ENCODE measurements around the gene AMBP. TPM values are rescaled to one million over a fixed set of nuclear protein-coding genes. Genes with fewer than 3 reads are reported as not detected.

The AMBP gene
- total RNA-seq, 1 donor from 2014 or later, result not detected

DNA sequence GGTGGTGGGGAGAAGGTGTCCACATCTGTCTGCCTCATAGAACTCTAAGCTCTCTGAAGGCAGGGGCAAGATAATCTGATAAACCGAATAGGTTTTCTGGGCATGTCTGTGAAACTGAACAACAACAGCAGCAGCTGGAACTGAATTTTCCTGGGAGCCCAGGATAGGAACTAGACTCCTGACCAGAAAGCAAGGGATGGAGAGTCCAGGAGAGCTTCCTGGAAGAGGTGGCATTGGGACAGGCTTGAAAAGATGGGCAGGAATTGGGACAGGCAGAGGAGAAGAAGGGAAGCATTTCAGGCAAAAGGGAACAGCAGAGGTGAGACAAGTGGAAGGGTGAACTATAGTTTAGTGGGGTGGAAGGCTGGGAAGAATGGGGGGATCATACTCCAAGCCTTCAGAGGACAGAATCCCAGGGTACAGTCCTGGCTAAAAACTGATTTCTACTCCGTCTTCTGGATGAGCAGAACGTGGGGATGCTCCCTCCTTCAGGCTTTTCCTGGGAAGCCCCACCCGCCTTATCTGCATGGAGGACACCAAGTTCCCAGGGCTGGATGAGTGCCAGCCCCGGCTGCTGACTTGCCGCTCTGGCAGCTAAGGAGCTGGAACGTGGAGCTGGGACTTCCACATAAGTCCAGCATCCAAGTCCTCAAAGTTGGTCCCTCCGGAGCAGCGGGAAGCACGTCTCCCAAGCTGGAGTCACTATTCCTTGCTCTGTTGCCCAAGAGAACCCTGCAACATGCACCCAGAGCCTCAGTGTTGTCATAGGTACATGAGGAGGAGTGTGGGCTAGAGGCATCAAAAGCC, 34.9 kb upstream of the AMBP start:
- intact Hi-C loops (cut with micrococcal nuclease), result no loop called here

DNA sequence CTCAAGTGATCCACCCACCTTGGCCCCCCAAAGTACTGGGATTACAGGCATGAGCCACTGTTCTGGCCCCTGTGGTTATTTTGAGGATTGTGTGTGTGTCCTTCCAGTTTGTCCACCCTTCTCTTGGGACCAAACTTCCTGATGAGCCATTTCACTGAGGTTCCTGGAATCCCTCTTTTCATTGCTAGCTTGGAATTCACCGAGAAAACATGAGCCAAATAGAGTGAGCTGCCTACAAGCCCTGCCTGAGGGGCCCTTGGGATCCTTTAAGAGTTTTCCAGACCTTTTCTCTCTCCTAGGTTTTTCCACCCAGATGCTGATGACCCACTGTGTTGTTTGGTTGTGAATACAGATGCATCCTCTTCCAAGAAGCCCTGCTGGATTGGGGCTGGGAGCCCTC, 34.2 kb upstream of the AMBP start:
- intact Hi-C loops (cut with micrococcal nuclease), result no loop called here

DNA sequence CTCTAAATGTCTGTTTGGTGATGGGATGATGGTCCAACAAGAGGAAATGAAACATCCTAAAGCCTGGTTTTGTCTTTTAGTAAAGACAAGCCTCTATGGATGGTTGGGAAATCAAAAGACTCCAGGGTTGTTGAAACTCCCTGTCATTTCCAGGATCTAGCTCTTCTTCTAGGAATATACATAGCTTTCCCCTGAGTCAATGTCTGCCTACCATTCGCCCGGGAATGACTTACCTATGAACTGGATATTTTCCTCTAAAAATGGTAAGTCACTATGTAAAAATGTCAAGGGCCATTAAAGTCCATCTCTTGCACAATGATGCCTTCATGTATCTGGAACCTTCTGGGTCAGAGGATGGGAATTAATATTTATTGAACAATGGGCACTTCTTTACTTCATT, 32.1 kb upstream of the AMBP start:
- intact Hi-C loops (cut with micrococcal nuclease), result no loop called here

DNA sequence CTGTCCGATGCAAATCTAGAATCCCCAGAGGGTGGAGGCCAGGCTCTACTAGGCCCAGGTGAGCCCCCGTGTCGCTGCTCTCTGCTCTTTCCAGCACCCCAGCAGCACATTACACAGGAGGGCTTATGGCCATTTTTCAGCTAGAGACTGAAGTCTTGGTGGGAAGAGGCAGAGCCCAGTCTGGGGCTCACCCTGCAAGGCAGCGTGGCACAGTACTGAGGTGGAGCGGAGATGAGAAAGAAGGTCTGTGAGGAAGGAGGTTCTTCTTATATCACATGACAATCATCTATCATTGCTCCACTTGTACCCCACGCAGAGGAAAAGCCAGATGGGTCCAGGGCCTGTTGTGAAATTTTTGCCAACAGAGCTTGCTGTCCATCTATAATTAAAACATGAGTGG, 31.0 kb upstream of the AMBP start:
- intact Hi-C loops (cut with micrococcal nuclease), result no loop called here

DNA sequence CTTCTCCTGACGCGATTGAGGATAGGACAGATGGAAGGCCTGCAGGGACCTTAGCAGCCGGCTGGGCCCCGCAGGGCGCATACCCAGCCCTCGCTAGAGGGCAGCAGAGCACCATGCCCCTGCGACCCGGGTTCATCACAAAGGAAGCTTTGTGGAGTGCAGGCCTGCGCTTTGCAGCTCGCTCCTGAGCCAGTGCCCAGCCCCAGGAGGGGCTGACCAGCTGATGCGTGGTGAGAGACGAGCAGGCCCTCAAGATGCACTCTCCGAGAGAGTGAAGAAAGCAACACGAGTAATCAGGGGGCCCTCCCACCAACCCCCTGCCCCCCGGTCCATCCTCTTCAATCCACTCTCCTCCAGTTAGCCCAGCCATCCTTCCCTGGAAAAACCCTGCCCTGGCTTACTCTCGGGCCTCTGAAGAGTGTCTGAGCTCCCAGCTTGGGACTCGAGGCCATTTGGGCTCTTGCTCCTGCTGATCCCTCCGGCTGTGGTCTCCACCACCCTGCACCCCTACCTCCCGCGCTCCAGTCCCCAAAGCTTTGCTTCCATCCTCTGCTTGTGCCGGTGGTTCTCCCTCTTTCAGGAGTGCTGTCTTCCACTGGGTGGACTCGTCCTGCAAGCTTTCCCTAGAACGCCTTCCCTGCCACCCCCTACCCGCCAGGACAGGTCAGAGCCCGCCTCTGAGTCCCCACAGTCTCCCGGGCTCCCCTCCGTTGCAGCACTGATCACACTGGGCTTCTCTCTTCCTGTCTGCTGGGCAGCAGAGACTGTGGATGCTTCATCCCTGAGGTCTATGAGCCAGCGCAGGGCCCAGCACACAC, 30.1 kb upstream of the AMBP start:
- intact Hi-C loops (cut with micrococcal nuclease), result loop anchor here (1.0 kb wide), 2 partner anchors 183 to 197 kb away; no protein-coding TSS in a partner anchor

DNA sequence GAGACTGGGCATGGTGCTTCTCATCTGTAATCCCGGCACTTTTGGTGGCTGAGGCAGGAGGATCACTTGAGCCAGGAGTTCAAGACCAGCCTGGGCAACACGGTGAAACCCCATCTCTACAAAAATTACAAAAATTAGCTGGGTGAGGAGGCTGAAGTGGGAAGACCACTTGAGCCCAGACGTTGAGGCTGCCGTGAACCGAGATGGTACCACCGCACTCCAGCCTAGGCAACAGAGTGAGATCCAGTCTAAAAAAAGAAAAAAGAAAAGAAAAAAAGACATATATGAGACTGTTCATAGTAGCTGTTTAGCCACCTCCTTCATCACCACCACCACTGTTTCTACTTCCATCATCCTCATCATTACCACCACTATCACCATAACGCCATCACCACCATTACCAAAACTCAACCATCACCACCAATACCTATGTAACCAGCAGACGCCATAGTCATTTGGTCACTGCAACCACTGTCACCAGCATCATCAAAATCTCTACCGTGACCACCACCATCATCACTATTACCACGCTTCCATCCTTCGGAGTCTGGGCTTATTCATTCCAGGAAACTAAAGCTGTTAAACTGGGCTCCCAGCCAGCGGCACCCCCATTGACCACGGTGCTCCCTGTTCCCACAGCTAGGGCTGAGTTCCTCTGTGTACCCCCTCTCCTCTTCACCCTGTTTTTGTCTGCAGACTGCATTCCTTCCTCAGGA, 29.3 kb upstream of the AMBP start:
- intact Hi-C loops (cut with micrococcal nuclease), result loop anchor here (1.0 kb wide), 2 partner anchors 184 to 198 kb away; no protein-coding TSS in a partner anchor

DNA sequence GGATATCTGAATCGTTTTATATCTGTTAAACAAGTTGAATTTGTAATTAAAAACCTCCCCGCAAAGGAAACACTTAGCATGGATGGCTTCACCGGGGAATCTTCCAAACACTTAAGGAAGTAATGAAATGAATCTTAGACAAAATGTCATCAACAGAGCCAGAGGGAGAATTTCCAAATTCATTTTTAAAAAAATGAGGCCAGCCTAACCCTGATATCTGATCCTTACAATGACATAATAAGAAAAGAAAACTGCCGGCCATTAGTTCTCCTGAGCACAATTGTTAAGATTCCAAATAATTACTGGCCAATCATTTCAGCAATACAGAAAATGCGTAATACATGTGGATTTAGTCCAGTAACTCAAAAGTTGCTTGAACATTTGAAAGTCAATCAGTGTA, 27.1 kb upstream of the AMBP start:
- intact Hi-C loops (cut with micrococcal nuclease), result no loop called here

DNA sequence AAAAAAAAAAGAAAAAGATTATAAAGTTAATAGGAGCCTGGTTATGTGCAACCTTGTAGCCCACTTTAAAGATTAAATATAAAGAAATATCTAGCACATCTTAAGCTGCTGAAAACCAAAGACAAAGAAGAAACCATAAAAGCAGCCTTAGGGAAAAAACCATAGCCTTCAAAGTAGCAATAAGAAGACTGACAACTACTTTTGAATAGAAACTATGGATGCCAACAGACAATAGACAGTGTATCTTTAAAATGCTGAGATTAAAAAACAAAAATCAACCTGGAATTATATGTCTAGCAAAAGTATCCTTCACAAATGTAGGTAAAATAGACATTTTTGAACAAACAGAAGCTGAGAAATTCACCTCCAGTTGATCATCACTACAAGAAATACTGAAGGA, 24.4 kb upstream of the AMBP start:
- intact Hi-C loops (cut with micrococcal nuclease), result no loop called here

DNA sequence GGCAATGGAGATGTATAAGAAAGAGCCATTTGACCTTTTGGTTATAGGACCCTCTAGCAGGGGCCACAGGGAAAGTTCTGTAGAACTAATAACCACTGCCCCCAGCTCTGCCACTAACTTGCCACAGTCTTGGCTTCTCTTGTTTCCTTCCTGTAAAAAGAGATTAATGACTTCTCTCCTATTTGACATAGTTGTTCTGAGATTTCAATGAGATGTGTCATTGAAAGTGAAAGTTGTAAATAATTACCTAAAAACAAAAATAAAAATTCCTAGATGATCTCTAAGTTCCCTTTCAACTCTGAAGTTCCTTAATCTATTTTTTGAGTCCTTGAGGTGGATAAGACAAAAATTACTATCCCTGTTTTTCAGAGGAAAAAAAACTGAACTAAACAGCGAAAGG, 22.4 kb upstream of the AMBP start:
- intact Hi-C loops (cut with micrococcal nuclease), result no loop called here

DNA sequence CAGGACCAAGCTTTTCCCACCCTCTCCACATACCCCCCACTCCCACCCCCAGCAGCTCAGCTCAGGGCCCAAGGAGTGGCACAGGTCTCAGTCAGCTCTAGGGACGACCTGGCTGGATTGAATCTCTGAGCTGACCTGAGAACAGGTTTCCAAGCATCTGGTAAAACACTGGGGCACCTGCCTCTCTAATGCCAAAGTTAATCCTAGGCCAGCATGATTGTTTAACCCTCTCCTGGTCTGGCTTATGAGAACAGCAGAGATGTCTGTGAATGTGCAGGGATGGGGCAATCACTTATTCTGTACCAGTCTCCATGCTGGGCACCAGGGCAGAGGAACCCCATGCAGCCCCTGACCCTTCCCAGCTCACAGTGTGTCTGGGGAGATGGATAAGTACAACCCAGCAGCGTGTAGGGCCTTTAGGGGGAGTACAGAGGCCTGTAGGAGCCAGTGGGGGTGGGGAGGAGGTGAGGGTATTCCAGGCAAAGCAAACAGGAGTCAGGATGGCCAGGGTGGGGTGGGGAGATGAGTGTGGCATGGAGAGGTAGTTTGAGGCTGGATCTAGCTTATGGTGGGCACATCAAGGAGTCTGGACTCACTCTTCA, 21.7 kb upstream of the AMBP start:
- intact Hi-C loops (cut with micrococcal nuclease), result no loop called here

DNA sequence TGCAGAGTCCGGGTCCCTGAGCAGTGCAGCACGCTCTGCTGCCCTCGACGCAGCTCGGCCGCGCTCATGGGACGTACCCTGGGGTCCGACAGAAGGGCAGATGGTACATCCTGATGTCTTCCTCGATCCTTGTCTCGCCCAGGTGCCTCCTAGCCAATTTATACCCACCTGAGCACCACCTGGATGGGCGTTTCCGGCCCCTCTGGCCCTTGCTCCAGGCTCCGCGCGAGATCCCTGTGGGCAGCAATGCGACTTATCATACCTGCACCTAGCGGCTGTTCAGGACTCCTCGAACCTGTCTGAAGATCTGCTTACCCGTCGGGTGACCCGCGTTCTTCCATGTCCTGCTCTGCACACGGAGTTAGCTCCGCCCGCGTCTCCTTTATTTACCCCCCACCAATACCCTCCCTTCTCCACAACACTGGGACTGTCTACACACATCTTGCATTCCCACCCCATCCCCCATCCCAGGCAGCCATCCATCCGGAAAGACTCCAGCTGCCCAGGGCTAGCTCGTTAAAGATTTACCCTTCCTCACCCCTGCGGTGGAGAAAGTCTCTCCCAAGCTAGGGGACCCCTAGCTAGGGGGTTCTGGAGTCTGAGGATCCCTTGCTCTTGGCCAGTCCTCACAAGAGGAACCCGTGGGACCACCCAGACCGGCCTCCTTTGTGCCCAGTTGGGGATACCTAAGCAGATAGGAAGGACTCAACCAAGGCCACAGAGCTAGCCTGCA, 21.0 kb upstream of the AMBP start, which contains the start of gene KIF12:
TSS of gene KIF12 (minus strand) at position 357 of the 733 bp plus-strand sequence. CDS start at position 341, 16 bp downstream.
- intact Hi-C loops (cut with micrococcal nuclease), result loop anchor here (1.0 kb wide), 1 partner anchor 299 kb away; no protein-coding TSS in a partner anchor

DNA sequence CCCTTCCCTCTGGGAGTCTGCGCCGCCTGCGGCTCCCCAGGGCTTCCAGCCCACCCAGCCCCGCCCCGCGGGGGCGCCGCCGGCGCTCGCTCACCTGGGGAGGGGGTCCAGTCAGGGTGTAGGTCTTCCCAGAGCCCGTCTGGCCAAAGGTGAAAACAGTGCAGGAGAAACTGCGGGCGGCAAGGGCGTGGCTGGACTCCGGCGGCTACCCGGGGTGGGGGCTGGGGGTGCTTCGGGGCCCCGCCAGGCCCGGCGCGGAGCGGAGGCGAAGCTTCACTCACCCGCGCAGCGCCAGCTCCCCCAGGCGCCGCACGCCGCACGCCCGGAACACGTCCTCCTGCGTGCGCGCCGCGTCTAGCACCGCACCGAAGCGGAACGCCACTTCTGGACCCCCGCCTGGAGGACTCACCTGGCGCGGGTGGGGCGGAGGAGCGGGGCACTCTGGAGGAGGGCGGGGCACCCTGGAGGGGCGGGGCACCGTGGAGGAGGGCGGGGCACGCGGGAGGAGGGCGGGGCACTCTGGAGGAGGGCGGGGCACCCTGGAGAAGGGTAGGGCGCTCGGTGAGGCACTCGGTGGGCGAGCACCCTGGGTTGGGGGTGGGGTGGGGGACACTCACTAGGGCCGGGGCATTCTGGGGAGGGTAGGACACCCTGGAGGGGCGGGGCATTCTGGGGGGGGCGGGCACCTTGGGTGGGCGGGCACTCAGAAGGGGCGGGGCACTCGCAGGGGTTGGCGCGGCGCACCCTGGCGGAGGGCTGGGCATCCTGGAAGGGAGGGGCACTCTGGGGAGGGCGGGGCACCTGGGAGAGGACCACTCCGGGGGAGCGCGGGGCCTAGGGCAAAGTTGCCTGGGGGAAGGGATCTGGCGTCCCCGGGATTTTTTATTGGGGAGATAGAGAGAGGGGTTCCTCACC, 20.2 kb upstream of the AMBP start:
- intact Hi-C loops (cut with micrococcal nuclease), result loop anchor here (1.0 kb wide), 1 partner anchor 300 kb away; no protein-coding TSS in a partner anchor

DNA sequence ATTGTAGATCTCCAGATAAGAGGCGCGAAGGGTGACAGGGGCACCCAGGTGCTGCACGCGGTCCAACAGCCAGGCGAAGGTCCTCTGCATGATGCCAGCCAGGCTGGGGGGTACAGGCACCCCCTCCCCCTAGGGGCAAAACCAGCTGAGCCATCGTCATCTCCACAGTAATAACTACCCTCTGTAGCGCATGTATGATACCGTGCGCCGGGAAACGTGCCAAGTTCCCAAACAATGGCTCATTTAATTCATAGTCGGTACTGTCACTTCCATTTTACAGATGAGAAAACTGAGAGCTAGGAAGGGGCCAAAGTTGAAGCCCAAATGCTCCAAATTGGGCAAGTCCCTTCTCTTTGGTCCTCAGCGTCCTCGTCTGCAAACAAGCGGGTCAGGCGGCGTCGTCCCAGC, 19.5 kb upstream of the AMBP start:
- intact Hi-C loops (cut with micrococcal nuclease), result loop anchor here (1.0 kb wide), 1 partner anchor 301 kb away; no protein-coding TSS in a partner anchor

DNA sequence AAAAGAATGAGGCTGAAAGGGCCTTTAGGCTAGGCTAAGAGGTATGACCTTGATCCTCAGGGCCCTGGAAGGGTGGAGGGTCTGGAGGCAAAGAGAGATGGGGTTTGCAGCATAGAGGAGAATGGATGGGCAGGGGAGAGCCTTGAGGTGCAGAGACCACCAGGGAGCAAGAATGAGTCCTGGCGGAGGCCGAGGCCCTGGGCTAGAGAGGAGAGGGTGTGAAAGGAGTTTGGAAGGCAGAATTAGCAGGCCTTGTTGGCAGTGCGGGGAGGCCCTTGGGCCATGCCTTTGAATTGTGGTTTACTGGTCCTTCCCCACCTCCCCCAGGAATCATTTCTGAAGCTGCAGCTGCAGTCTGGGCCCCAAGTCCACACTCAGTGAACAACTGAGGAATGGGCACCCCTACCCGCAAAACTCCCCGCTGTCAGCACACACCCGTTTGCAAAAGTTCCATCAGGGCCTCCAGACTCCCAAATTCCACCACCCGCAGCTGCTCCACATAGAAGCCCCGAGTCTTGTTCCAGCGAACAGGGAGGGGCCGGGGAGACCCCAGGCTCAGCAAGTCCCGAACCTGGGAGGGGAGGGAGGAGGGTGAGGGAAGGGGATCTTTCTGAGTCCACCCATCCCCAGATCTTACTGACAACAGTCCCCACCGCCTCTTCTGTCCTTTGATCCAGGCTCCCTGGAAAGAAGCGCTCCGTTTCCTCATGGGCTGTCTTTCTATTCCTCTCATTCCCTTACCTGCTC, 18.9 kb upstream of the AMBP start:
- intact Hi-C loops (cut with micrococcal nuclease), result no loop called here

DNA sequence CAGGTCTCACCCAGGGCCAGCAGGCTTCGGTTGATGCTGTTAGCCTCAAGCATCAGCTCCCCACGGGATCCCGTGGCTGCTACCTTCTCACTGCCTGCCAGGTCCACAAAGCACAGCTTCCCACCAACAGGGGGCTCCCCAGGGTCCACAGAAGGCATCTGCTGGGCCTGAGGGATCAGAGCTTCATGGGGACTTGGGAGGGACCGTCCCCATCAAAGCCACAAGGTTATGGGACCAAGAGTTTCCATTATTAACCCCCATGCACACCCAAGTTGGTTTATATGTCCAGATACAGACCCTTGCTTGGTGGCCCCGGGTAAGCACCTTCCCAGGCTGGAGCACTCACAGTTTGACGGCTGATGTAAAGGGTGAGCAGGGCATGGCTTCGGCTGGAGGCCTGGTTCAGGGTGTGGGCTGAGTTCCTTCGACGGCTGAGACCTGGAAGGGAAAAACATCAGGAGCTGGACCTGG, 18.0 kb upstream of the AMBP start:
- intact Hi-C loops (cut with micrococcal nuclease), result no loop called here

DNA sequence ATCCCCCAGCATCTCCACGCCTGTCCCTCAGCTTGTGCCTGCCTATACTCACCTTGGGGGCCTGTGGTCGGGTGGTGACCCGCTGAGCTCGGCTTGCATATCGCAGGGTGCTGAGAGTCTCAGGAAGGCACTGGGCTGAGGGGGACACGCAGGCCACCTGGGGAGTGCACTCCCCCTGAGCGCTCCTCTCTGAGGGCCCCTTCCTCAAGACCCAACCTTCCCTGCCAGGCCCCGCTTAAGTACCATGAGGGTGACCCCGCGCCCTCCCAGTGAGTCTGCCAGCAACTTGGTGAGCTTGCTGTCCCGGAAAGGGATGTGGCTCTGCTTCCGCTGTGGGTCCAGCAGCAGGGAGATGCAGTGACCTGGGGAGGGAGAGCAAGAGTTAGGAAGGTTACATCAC, 16.9 kb upstream of the AMBP start:
- intact Hi-C loops (cut with micrococcal nuclease), result no loop called here

DNA sequence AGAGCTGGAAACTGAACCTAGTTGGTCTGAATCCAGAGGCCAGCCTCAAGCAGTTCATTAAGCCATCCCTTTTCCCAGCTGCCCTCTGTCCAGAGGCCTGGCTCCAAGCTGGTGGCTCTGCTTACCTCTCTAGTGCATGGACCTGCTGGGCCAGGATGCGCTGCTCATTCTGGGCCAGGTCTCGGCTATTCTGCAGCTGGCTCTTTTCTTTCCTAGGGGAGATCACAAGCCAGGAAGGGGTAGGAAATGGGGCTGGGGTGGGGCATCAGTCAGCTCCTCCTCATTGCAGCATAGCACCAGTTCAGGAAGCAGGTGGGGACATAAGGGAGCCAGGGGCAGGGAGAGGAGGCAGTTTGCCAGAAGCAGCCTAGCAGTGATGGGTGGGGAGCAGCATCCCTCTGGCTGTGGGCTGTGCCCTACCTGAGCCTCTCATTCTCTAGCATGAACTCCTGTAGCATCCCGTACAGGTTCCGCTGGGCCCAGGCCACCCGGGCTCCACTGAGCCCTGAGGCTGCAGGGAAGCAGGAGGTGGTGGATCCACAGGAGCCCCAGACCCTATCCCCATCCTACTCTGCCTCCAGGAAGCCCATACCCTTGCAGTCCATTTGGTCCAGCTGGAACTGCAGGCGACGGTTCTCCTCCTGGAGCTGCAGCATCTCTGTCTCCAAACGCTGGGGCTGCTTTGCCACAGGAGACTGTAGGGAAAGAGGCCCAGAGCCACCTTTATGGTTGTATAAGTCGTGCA, 15.8 kb upstream of the AMBP start:
- intact Hi-C loops (cut with micrococcal nuclease), result no loop called here

DNA sequence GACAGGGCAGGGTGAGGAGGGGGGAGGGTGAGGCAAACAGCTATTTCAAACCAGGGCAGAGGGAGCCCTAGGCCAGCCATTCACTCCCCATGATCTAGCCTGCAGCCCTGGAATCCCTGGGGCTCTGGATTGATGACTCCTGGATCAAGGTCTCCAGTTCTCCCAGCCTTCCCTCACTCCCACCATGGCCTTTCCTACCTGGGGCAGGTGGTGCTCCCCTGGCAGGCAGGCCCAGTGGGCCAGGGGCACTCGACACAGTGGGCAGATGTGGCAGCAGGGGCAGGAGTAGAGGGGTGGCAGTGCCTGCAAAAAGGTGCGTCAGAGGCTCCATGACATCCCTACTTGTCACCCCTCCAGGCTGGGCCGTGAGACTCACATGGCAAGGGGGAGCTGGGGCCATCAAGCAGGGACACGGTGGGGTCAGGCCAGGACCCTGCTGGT, 15.0 kb upstream of the AMBP start:
- intact Hi-C loops (cut with micrococcal nuclease), result no loop called here
